Measurements from ENCODE around the gene CPPED1. TPM values are rescaled to one million over a fixed set of nuclear protein-coding genes. Genes with fewer than 3 reads are reported as not detected.

CPPED1 gene
- total RNA-seq, 1 donor from 2014 or later = 26.1 TPM

- no peak for ATAC-seq
These were observed 166.7 kb downstream of the CPPED1 start for GRCh38 chr16:12637002-12637401.

- ATAC-seq = no peak
These were observed 174.4 kb downstream of the CPPED1 start for GRCh38 chr16:12629271-12629670.

- no peak for ATAC-seq
These were observed 175.2 kb downstream of the CPPED1 start for GRCh38 chr16:12628536-12628935.

- no peak for ATAC-seq
These were observed 176.3 kb downstream of the CPPED1 start for GRCh38 chr16:12627394-12627793.

- no peak for ATAC-seq
These were observed 177.3 kb downstream of the CPPED1 start for GRCh38 chr16:12626411-12626810.

- no peak for ATAC-seq
These were observed 178.0 kb downstream of the CPPED1 start for GRCh38 chr16:12625716-12626115.

GRCh38 chr16:12625068-12625467 lies 178.6 kb downstream of the CPPED1 start:
- ATAC-seq = no peak

GRCh38 chr16:12620150-12620549 lies 183.5 kb downstream of the CPPED1 start:
- ATAC-seq = no peak

GRCh38 chr16:12618515-12618914 lies 185.2 kb downstream of the CPPED1 start:
- ATAC-seq = no peak

- ATAC-seq = no peak
These were observed 186.3 kb downstream of the CPPED1 start for GRCh38 chr16:12617401-12617819.

GRCh38 chr16:12614662-12615278 lies 188.9 kb downstream of the CPPED1 start:
- ATAC-seq = no peak

- ATAC-seq = no peak
These were observed 189.6 kb downstream of the CPPED1 start for GRCh38 chr16:12613992-12614661.

- ATAC-seq = peak; percentile 69
These were observed 190.3 kb downstream of the CPPED1 start for GRCh38 chr16:12613131-12613991.

- peak; percentile 83 for ATAC-seq
These were observed 191.0 kb downstream of the CPPED1 start for GRCh38 chr16:12612598-12613101.

GRCh38 chr16:12611916-12612597 lies 191.6 kb downstream of the CPPED1 start:
- ATAC-seq = no peak

- ATAC-seq = no peak
These were observed 192.6 kb downstream of the CPPED1 start for GRCh38 chr16:12611006-12611477.

GRCh38 chr16:12609937-12610699 lies 193.6 kb downstream of the CPPED1 start:
- no peak for ATAC-seq
